Aorta (tissue), 5 donors: ENCODE results near the gene IFT22. TPM values are rescaled to one million over a fixed set of nuclear protein-coding genes. Genes with fewer than 3 reads are reported as not detected.
"Not testable (repeated sequence)": the region's sequence is repeated elsewhere in the genome, so short reads cannot be mapped to it uniquely, and the experiment has no call there.

Experiments
- ATAC-seq: fragments of 200-7000 bp; cut with Tn5 transposase; one replicate; pipeline ENCODE4 v1.9.1; 2022; ENCODE audit warnings: moderate library complexity; ENCODE audit not compliant: low FRiP score
- DNase-seq, 2 donors: peaks; one replicate each; pipeline ENCODE4 v3.0.0-alpha.2; 2020
- H3K27ac ChIP-seq, 2 donors: one replicate each; pipeline ENCODE4 v1.5.1; 2013; ENCODE audit warnings: low read length in 2 of 2, mild to moderate bottlenecking in 2 of 2, moderate library complexity in 2 of 2, control low read depth in 1 of 2, inconsistent platforms in 1 of 2, low read depth in 1 of 2
- H3K27me3 ChIP-seq, 2 donors: one replicate each; pipeline ENCODE4 v1.6.1; 2013; ENCODE audit warnings: control low read depth in 1 of 2, low read length in 1 of 2, mild to moderate bottlenecking in 1 of 2, moderate library complexity in 1 of 2; ENCODE audit not compliant: insufficient read depth in 2 of 2, control insufficient read depth in 1 of 2
- H3K36me3 ChIP-seq, 2 donors: one replicate each; pipeline ENCODE4 v1.6.1; 2013; ENCODE audit warnings: control low read depth in 1 of 2, low read length in 1 of 2, mild to moderate bottlenecking in 1 of 2; ENCODE audit not compliant: insufficient read depth in 2 of 2, control insufficient read depth in 1 of 2
- H3K4me1 ChIP-seq, 2 donors: one replicate each; pipeline ENCODE4 v1.6.1; 2013; ENCODE audit warnings: low read length in 2 of 2, control low read depth in 1 of 2, mild to moderate bottlenecking in 1 of 2, moderate library complexity in 1 of 2; ENCODE audit not compliant: insufficient read depth in 2 of 2, control insufficient read depth in 1 of 2
- H3K4me3 ChIP-seq, 2 donors: one replicate each; pipeline ENCODE4 v1.5.1; 2013; ENCODE audit warnings: low read length in 2 of 2, control low read depth in 1 of 2, mild to moderate bottlenecking in 1 of 2
- H3K9me3 ChIP-seq: one replicate; pipeline ENCODE4 v1.6.1; 2013; ENCODE audit warnings: mild to moderate bottlenecking, low read length; ENCODE audit not compliant: control insufficient read depth
- WGBS, 2 donors: extraction: QIAGEN DNeasy Blood & Tissue Kit; methylation state at CpG; one replicate each; pipeline ENCODE4 v1.1.7; 2013; 5-methylcytosine and 5-hydroxymethylcytosine counted together
- intact Hi-C, 2 donors: fragments of 100-400 bp; cut with DNase I; formaldehyde crosslinking; loops; one replicate each; pipeline versions ENCODE4 v1.14.2 to v1.15.0; 2022
- polyA plus RNA-seq, 2 donors: library from polyadenylated mRNA; stranded (reverse); fragments of 200-250 nt; gene quantifications; one replicate each; pipeline ENCODE4 v1.2.3, GENCODE V29; 2013
- total RNA-seq, 2 donors: library from RNA; stranded (reverse); fragmentation: NEBNext Ultra II Directional; extraction: Animal tissue kit (Norgen Biotek cat#: 25700); gene quantifications; one replicate each; pipeline ENCODE4 v1.2.1, GENCODE V29; 2021
- donor health status: healthy with polysubstance abuse.
- donor health status: Bipolar disorder and iron deficiency.
- donor health status: DM: no; HTN: no; CAD: no.
- donor health status: DM: no; HTN: no; CAD: no.
- donor health status: DM: yes; HTN: yes; CAD: no.

The IFT22 gene
- total and polyA plus RNA-seq, 4 donors: 10.9 to 30.6 (median 22.4) TPM

- no peak for ATAC-seq
Measured at GRCh38 chr7:101277155-101277554, 44.5 kb downstream of the IFT22 start.

GRCh38 chr7:101273206-101273605 lies 48.4 kb downstream of the IFT22 start:
- DNase-seq (no peak), ATAC-seq (no peak)
- 49 to 65% methylated on average over 4 of the region's 4 CpGs for WGBS, 2 donors
- Histone ChIP-seq H3K4me3 (no peak overlapping the region), H3K27ac (no peak overlapping the region), H3K36me3 (no peaks in the 10 kb centered on the region), H3K9me3 (no peaks in the 10 kb centered on the region), H3K4me1 (no peaks in the 10 kb centered on the region), H3K27me3 (no peaks in the 10 kb centered on the region)
- intact Hi-C loops: no loop called here

More at GRCh38 chr7:101277155-101277554, 44.5 kb downstream of the IFT22 start:
- H3K4me1 ChIP-seq: no peaks in the 10 kb centered on the region
- H3K4me3 ChIP-seq: no peak overlapping the region
- H3K27ac ChIP-seq: no peak overlapping the region
- no peaks in the 10 kb centered on the region for H3K36me3 ChIP-seq
- H3K9me3 ChIP-seq: no peaks in the 10 kb centered on the region
- 69 to 73% methylated on average over 9 of the region's 9 CpGs for WGBS, 2 donors
- intact Hi-C loops: no loop called here
- no peaks in the 10 kb centered on the region for H3K27me3 ChIP-seq
- no peak for DNase-seq

DNA sequence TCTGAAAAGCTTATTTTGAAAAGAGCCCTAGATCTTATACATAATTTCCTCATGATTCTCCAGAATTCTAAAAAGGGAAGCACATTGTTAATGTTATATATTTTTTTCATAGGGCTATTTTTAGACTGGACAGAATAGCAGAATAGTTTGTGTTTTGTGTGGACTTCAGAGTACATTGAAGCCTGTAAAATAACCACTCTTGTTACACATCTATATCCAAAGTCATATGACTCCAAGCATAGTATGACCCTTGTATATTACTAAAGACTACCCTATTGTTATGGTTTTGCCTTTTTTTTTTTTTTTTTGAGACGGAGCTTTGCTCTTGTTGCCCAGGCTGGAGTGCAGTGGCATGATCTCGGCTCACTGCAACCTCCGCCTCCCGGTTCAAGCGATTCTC lies 50.6 kb downstream of the IFT22 start:
- Histone ChIP-seq H3K4me3 (no peak overlapping the region), H3K4me1 (no peaks in the 10 kb centered on the region), H3K9me3 (no peaks in the 10 kb centered on the region), H3K27ac (no peak overlapping the region), H3K27me3 (no peaks in the 10 kb centered on the region), H3K36me3 (no peaks in the 10 kb centered on the region)
- intact Hi-C loops: no loop called here
- ATAC-seq (no peak), DNase-seq (no peak)
- 53 to 58% methylated on average over 5 of the region's 5 CpGs for WGBS, 2 donors

DNA sequence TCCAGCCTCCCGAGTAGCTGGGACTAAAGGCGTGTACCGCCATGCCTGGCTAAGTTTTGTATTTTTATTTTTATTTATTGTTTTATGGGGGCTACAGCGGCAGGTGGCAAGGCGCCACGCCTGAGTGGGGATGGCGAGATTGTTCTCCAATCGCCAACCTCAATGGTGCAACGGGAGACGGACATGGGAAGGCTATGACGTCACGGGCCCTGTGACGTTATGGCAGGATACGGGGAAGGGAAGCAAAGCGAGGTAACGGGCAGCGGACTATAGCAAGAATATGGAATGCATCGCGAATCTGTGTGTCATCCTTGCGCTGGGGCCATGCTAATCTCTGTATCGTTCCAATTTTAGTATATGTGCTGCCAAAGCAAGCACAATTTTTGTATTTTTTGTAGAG lies 51.9 kb downstream of the IFT22 start:
- H3K27me3 ChIP-seq: no peaks in the 10 kb centered on the region
- H3K4me3 ChIP-seq: no peak overlapping the region
- intact Hi-C loops: no loop called here
- no peaks in the 10 kb centered on the region for H3K4me1 ChIP-seq
- H3K27ac ChIP-seq: no peak overlapping the region
- ATAC-seq (no peak), DNase-seq (no peak)
- no peaks in the 10 kb centered on the region for H3K9me3 ChIP-seq
- 85 to 90% methylated on average over 21 of the region's 21 CpGs for WGBS, 2 donors
- no peaks in the 10 kb centered on the region for H3K36me3 ChIP-seq

DNA sequence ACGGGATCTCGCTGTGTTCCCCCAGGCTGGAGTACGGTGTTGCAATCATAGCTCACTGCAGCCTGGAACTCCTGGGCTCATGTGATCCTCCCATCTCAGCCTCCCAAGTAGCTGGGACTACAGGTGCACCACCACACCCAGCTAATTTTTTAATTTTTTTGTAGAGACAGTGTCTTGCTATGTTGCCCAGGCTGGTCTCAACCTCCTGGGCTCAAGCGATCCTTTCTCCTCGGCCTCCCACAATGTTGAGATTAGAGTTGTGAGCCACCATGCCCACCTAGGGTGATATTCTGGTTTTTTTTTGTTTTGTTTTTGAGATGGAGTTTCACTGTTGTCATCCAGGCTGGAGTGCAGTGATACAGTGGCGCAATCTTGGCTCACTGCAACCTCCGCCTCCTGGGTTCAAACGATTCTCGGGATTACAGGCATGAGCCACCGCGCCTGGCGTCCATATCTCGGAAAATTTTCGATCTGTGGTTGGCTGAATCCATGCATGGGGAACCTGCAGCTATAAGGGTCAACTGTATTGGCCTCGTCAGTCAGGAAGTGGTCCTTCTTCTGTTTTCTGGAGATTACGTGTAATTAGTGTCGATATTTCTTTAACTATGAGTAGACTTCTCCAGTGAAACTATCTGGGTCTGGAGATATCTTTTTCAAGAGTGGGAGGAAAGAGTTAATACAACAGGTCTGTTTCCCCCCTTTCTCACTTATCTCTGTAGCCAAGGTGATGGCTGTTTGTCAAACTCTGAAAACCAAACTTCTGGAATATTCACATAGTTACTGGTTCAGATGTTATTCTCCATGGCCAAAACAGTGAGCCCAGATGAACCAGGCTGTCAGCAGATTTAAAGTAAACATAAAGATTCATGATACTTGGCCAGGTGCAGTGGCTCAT lies 55.7 kb downstream of the IFT22 start:
- no peak for ATAC-seq
- intact Hi-C loops: no loop called here
- Histone ChIP-seq H3K36me3 (no peaks in the 10 kb centered on the region), H3K27me3 (no peaks in the 10 kb centered on the region), H3K4me3 (no peak overlapping the region), H3K9me3 (no peaks in the 10 kb centered on the region), H3K27ac (no peak overlapping the region), H3K4me1 (no peaks in the 10 kb centered on the region)
- 82 to 84% methylated on average over 17 of the region's 17 CpGs for WGBS, 2 donors
- no peak for DNase-seq

DNA sequence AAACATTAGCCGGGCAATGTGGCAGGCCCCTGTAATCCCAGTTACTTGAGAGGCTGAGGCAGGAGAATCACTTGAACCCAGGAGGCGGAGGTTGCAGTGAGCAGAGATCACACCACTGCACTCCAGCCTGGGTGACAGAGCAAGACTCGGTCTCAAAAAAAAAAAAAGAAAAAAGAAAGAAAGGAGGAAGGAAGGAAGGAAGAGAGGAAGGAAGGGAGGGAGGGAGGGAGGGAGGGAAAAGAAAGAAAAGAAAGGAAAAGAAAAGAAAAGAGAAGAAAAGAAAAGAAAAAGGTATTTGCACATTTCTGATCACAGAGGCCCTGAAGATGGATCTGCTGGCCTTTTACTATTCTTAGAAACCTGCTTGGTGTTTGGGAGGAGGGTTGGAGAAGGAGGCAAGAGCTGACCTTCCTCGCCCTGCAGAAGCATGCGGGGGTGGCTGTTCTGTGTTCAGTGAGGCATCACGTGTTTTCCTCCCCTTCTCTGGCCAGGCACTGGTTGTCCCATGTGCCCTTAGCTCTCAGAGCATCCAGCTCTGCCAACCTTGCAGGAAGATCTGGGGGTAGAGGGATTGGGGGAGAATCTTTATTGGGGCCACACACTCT lies 57.4 kb downstream of the IFT22 start:
- H3K4me1 ChIP-seq, ATAC-seq, H3K36me3 ChIP-seq, intact Hi-C loops, H3K9me3 ChIP-seq, H3K27me3 ChIP-seq, H3K27ac ChIP-seq, DNase-seq, H3K4me3 ChIP-seq: not testable (repeated sequence)
- WGBS, 2 donors: 45 to 48% methylated on average over 6 of the region's 6 CpGs

Other genes starting within 250 kb of the IFT22 start
- gene TRIM56, start 236.3 kb downstream of the IFT22 start, total RNA-seq: 10 to 100 TPM; 56.6 to 58.3 TPM
- gene TRIM56, start 236.3 kb downstream of the IFT22 start, polyA plus RNA-seq: 10 to 100 TPM in 1 of 2 donors, 1 to 10 TPM in 1; 9.4 to 16.9 TPM
- 100 to 1,000 TPM in 1 of 2 donors, 10 to 100 TPM in 1; 57.1 to 693 TPM for gene SERPINE1, start 194.7 kb downstream of the IFT22 start, total RNA-seq
- gene SERPINE1, start 194.7 kb downstream of the IFT22 start, polyA plus RNA-seq: 100 to 1,000 TPM in 1 of 2 donors, 10 to 100 TPM in 1; 71.5 to 137 TPM
- gene AP1S1, start 167.3 kb downstream of the IFT22 start, total RNA-seq: 10 to 100 TPM; 21.3 to 26.9 TPM
- gene AP1S1, start 167.3 kb downstream of the IFT22 start, polyA plus RNA-seq: 10 to 100 TPM; 16.8 to 51.2 TPM
- not detected for gene VGF, start 156.2 kb downstream of the IFT22 start, total RNA-seq
- gene VGF, start 156.2 kb downstream of the IFT22 start, polyA plus RNA-seq: not detected
- not detected for gene NAT16, start 141.5 kb downstream of the IFT22 start, total RNA-seq
- not detected for gene NAT16, start 141.5 kb downstream of the IFT22 start, polyA plus RNA-seq
- gene MOGAT3, start 120.8 kb downstream of the IFT22 start, total RNA-seq: not detected
- gene MOGAT3, start 120.8 kb downstream of the IFT22 start, polyA plus RNA-seq: 1 to 10 TPM in 1 of 2 donors, not detected in 1; 5.4 TPM
- gene PLOD3, start 104.2 kb downstream of the IFT22 start, total RNA-seq: 10 to 100 TPM; 51.8 to 70.6 TPM
- gene PLOD3, start 104.2 kb downstream of the IFT22 start, polyA plus RNA-seq: 10 to 100 TPM; 27.2 to 48.5 TPM
- 10 to 100 TPM; 48.7 to 54.4 TPM for gene ZNHIT1, start 103.6 kb downstream of the IFT22 start, total RNA-seq
- gene ZNHIT1, start 103.6 kb downstream of the IFT22 start, polyA plus RNA-seq: 100 to 1,000 TPM in 1 of 2 donors, 10 to 100 TPM in 1; 95.8 to 114 TPM
- gene CLDN15, start 84.0 kb downstream of the IFT22 start, total RNA-seq: 10 to 100 TPM in 1 of 2 donors, 1 to 10 TPM in 1; 7.5 to 14.8 TPM
- 10 to 100 TPM in 1 of 2 donors, 1 to 10 TPM in 1; 6.5 to 19.7 TPM for gene CLDN15, start 84.0 kb downstream of the IFT22 start, polyA plus RNA-seq
- 100 to 1,000 TPM; 146 to 155 TPM for gene FIS1, start 76.7 kb downstream of the IFT22 start, total RNA-seq
- gene FIS1, start 76.7 kb downstream of the IFT22 start, polyA plus RNA-seq: 100 to 1,000 TPM; 294 to 333 TPM
- gene COL26A1, start 41.1 kb upstream of the IFT22 start, total RNA-seq: not detected
- gene COL26A1, start 41.1 kb upstream of the IFT22 start, polyA plus RNA-seq: not detected